ENCODE measurements around the gene ESYT2. TPM values are rescaled to one million over a fixed set of nuclear protein-coding genes. Genes with fewer than 3 reads are reported as not detected.

The ESYT2 gene
- total RNA-seq, 1 experiment from 2014 or later = 68.2 TPM

DNA sequence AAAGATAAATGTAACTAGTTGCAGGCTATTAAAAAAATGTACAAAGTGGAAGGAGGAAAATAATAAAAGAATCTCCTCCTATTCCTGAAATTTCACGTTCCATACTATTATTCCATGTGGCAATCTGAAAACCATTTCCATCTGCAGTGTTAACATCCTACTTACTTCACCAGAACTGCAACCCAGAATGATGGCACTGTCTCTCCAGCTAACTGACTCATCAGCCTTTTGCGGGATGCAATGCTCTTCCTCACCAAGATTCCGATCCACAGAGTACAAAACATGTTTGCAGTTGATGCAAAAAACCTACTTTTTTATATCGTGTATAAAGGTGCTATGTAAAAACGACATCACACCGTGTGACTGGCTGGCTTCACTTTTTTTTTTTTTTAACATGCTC lies 50.8 kb downstream of the ESYT2 start:
- Histone ChIP-seq H3K9me2 (ENCODE audit: insufficient read depth) (no peaks in the 10 kb centered on the region), H3K79me2 (ENCODE audit: insufficient read depth, low read length) (peaks cover 17% of the 10 kb centered on the region; the same call in 1 of the 2 replicates), H3K27ac (ENCODE audit: low read depth, low read length) (no peak overlapping the region), H3K36me3 (ENCODE audit: control insufficient read depth in 1 of 2, insufficient read depth in 2 of 2, low read length in 2 of 2) (peaks cover 0 to 27% of the 10 kb centered on the region in 2 experiments; a peak in 2 of 4 replicates), H4K20me1 (ENCODE audit: insufficient read depth) (no peaks in the 10 kb centered on the region), H3K27me3 (ENCODE audit: insufficient read depth, low read length) (no peaks in the 10 kb centered on the region), H3K4me2 (ENCODE audit: low read length) (no peak overlapping the region), H3K9ac (ENCODE audit: low read length) (no peak overlapping the region), H3K4me3 (replicated peaks in 1 of 2; ENCODE audit: low read depth in 1 of 2, low read length in 2 of 2) (no peak overlapping the region), H2AFZ (ENCODE audit: low read depth, low read length, poor library complexity, severe bottlenecking) (no peak overlapping the region), H3K4me1 (ENCODE audit: control insufficient read depth in 1 of 2, insufficient read depth in 2 of 2, low read length in 2 of 2) (peaks cover 7 to 20% of the 10 kb centered on the region in 2 experiments), H3K9me3 (ENCODE audit: control insufficient read depth in 1 of 2, insufficient read depth in 1 of 2, low read depth in 1 of 2, low read length in 2 of 2) (no peaks in the 10 kb centered on the region)
- TF ChIP-seq SRF (IDR thresholded peaks at IDR 0.05; ENCODE audit: low read depth) = no peak
- TF ChIP-seq, protein P1, sequence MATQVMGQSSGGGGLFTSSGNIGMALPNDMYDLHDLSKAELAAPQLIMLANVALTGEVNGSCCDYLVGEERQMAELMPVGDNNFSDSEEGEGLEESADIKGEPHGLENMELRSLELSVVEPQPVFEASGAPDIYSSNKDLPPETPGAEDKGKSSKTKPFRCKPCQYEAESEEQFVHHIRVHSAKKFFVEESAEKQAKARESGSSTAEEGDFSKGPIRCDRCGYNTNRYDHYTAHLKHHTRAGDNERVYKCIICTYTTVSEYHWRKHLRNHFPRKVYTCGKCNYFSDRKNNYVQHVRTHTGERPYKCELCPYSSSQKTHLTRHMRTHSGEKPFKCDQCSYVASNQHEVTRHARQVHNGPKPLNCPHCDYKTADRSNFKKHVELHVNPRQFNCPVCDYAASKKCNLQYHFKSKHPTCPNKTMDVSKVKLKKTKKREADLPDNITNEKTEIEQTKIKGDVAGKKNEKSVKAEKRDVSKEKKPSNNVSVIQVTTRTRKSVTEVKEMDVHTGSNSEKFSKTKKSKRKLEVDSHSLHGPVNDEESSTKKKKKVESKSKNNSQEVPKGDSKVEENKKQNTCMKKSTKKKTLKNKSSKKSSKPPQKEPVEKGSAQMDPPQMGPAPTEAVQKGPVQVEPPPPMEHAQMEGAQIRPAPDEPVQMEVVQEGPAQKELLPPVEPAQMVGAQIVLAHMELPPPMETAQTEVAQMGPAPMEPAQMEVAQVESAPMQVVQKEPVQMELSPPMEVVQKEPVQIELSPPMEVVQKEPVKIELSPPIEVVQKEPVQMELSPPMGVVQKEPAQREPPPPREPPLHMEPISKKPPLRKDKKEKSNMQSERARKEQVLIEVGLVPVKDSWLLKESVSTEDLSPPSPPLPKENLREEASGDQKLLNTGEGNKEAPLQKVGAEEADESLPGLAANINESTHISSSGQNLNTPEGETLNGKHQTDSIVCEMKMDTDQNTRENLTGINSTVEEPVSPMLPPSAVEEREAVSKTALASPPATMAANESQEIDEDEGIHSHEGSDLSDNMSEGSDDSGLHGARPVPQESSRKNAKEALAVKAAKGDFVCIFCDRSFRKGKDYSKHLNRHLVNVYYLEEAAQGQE (IDR thresholded peaks at IDR 0.05; ENCODE audit: low read depth) = no peak
- no peak for TF ChIP-seq POLR2A (IDR thresholded peaks at IDR 0.05; ENCODE audit: borderline replicate concordance, extremely low read depth, insufficient read depth, insufficient read length)
- TF ChIP-seq YY1 (IDR thresholded peaks at IDR 0.05; ENCODE audit: extremely low read depth, insufficient replicate concordance, low read depth, low read length) = no peak
- TF ChIP-seq, protein P2, sequence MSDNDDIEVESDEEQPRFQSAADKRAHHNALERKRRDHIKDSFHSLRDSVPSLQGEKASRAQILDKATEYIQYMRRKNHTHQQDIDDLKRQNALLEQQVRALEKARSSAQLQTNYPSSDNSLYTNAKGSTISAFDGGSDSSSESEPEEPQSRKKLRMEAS (IDR thresholded peaks at IDR 0.05) = no peak
- TF ChIP-seq CBX3 (IDR thresholded peaks at IDR 0.05; ENCODE audit: low read depth) = no peak
- TF ChIP-seq ELF1 (IDR thresholded peaks at IDR 0.05; ENCODE audit: borderline replicate concordance, low read depth) = no peak
- TF ChIP-seq POLR2AphosphoS5 (IDR thresholded peaks at IDR 0.05; ENCODE audit: low read depth, low read length) = no peak
- TF ChIP-seq, protein P3, sequence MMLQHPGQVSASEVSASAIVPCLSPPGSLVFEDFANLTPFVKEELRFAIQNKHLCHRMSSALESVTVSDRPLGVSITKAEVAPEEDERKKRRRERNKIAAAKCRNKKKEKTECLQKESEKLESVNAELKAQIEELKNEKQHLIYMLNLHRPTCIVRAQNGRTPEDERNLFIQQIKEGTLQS (IDR thresholded peaks at IDR 0.05) = no peak
- no peak for TF ChIP-seq TCF7L2 (IDR thresholded peaks at IDR 0.05; ENCODE audit: borderline replicate concordance, extremely low read depth, insufficient read depth, insufficient read length)
- TF ChIP-seq, protein P4, sequence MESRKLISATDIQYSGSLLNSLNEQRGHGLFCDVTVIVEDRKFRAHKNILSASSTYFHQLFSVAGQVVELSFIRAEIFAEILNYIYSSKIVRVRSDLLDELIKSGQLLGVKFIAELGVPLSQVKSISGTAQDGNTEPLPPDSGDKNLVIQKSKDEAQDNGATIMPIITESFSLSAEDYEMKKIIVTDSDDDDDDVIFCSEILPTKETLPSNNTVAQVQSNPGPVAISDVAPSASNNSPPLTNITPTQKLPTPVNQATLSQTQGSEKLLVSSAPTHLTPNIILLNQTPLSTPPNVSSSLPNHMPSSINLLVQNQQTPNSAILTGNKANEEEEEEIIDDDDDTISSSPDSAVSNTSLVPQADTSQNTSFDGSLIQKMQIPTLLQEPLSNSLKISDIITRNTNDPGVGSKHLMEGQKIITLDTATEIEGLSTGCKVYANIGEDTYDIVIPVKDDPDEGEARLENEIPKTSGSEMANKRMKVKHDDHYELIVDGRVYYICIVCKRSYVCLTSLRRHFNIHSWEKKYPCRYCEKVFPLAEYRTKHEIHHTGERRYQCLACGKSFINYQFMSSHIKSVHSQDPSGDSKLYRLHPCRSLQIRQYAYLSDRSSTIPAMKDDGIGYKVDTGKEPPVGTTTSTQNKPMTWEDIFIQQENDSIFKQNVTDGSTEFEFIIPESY (IDR thresholded peaks at IDR 0.05; ENCODE audit: extremely low read depth, insufficient replicate concordance, low read length) = no peak
- no peak for TF ChIP-seq ZNF274 (IDR thresholded peaks at IDR 0.05; ENCODE audit: low read depth, low read length)
- no peak for TF ChIP-seq JUND (IDR thresholded peaks at IDR 0.05)
- no peak for TF ChIP-seq ZFX (IDR thresholded peaks at IDR 0.05)
- no peak for TF ChIP-seq EGR1 (IDR thresholded peaks at IDR 0.05; ENCODE audit: low read depth)
- no peak for TF ChIP-seq EZH2phosphoT487 (IDR thresholded peaks at IDR 0.05; ENCODE audit: borderline replicate concordance)
- TF ChIP-seq FOSL1 (IDR thresholded peaks at IDR 0.05; ENCODE audit: low read depth) = no peak
- no peak for TF ChIP-seq SP1 (IDR thresholded peaks at IDR 0.05; ENCODE audit: low read depth)
- TF ChIP-seq SIN3A (IDR thresholded peaks at IDR 0.05; ENCODE audit: low read depth) = no peak
- ATAC-seq (no peak), DNase-seq (ENCODE audit: low read depth, low spot score) (no peak)
- CTCF ChIA-PET = no interaction called here
- RAD21 ChIA-PET (ENCODE audit: low non-redundant PET in 1 of 2, low total read pairs in 2 of 2, uncharacterized antibody in 2 of 2, unreplicated experiment in 2 of 2) = no interaction called here
- no TSS peak for BruUV-seq (replicated peaks)
- POLR2A ChIA-PET = no interaction called here
- intact Hi-C loops (cut with micrococcal nuclease) = no loop called here

Measured in HCT116 (cell line).